GM23338 (cell line): Measurements from ENCODE around the gene KNTC1. TPM values are rescaled to one million over a fixed set of nuclear protein-coding genes. Genes with fewer than 3 reads are reported as not detected.

Experiments used
- ATAC-seq: fragments of 200-7000 bp; cut with Tn5 transposase; 3 replicates; pipeline ENCODE4 v1.9.1; 2020
- DNase-seq: peaks from one replicate; pipeline ENCODE4 v3.0.0-alpha.2; 2015; ENCODE audit warnings: low spot score
- H2AFZ ChIP-seq: fragments of 200-600 bp; sonication (generic); 2 replicates; pipeline ENCODE4 v1.8.0; 2016; ENCODE audit warnings: antibody characterized with exemption, mild to moderate bottlenecking, moderate library complexity
- H3F3A ChIP-seq: fragments of 200-600 bp; sonication (generic); replicated peaks from 2 replicates; pipeline ENCODE4 v1.8.0; 2017; ENCODE audit warnings: antibody characterized with exemption, mixed run types, low read depth
- H3K27ac ChIP-seq: fragments of 200-600 bp; sonication (generic); 2 replicates; pipeline ENCODE4 v1.6.1; 2016; ENCODE audit warnings: low read depth
- H3K27me3 ChIP-seq: fragments of 200-600 bp; sonication (generic); 2 replicates; pipeline ENCODE4 v1.8.0; 2016; ENCODE audit warnings: mild to moderate bottlenecking, mixed run types, moderate library complexity; ENCODE audit not compliant: insufficient read depth
- H3K36me3 ChIP-seq: fragments of 200-600 bp; sonication (generic); 2 replicates; pipeline ENCODE4 v1.8.0; 2016; ENCODE audit warnings: mild to moderate bottlenecking; ENCODE audit not compliant: insufficient read depth
- H3K4me1 ChIP-seq: fragments of 200-600 bp; sonication (generic); 2 replicates; pipeline ENCODE4 v1.8.0; 2016; ENCODE audit warnings: mild to moderate bottlenecking, moderate library complexity; ENCODE audit not compliant: insufficient read depth
- H3K4me2 ChIP-seq: fragments of 200-600 bp; sonication (generic); 2 replicates; pipeline ENCODE4 v1.7.1; 2017; ENCODE audit warnings: mixed run types
- H3K4me3 ChIP-seq: fragments of 200-600 bp; sonication (generic); 2 replicates; pipeline ENCODE4 v1.6.1; 2016; ENCODE audit warnings: mixed run types
- H3K79me2 ChIP-seq: fragments of 200-600 bp; sonication (generic); replicated peaks from 2 replicates; pipeline ENCODE4 v1.8.0; 2017; ENCODE audit warnings: mild to moderate bottlenecking; ENCODE audit not compliant: insufficient read depth
- H3K9me2 ChIP-seq: fragments of 200-600 bp; sonication (generic); 2 replicates; pipeline ENCODE4 v1.8.0; 2017; ENCODE audit not compliant: insufficient read depth
- H4K20me1 ChIP-seq: fragments of 200-600 bp; sonication (generic); replicated peaks from 2 replicates; pipeline ENCODE4 v1.8.0; 2017; ENCODE audit warnings: mild to moderate bottlenecking; ENCODE audit not compliant: insufficient read depth
- H3K27ac Mint-ChIP-seq: 2 replicates; pipeline ENCODE4 v1.8.0; 2020; ENCODE audit warnings: inconsistent platforms, mild to moderate bottlenecking, moderate library complexity, mixed read lengths
- H3K27me3 Mint-ChIP-seq: 3 replicates; pipeline ENCODE4 v1.8.0; 2022; ENCODE audit warnings: low read depth, mild to moderate bottlenecking, moderate library complexity, mixed read lengths, inconsistent platforms; ENCODE audit not compliant: insufficient read depth, poor library complexity
- H3K36me3 Mint-ChIP-seq: 3 replicates; pipeline ENCODE4 v1.8.0; 2021; ENCODE audit warnings: low read depth, mild to moderate bottlenecking, inconsistent platforms, moderate library complexity, mixed read lengths
- H3K4me1 Mint-ChIP-seq: 3 replicates; pipeline ENCODE4 v1.8.0; 2020; ENCODE audit warnings: mild to moderate bottlenecking, inconsistent platforms, mixed read lengths
- H3K4me3 Mint-ChIP-seq: 3 replicates; pipeline ENCODE4 v1.8.0; 2021; ENCODE audit warnings: moderate library complexity, mild to moderate bottlenecking, inconsistent platforms, mixed read lengths
- H3K9me3 Mint-ChIP-seq: 3 replicates; pipeline ENCODE4 v1.8.0; 2020; ENCODE audit warnings: moderate library complexity, mild to moderate bottlenecking, inconsistent platforms, mixed read lengths
- CREB1 ChIP-seq: fragments of 250-450 bp; sonication (Bioruptor Pico); IDR thresholded peaks from 2 replicates; pipeline ENCODE4 v1.5.0; 2020; ENCODE audit warnings: low read depth, mild to moderate bottlenecking, moderate library complexity
- EZH2 ChIP-seq: fragments of 200-600 bp; sonication (generic); IDR thresholded peaks from one replicate; pipeline ENCODE4 v1.8.0; 2017; ENCODE audit warnings: antibody characterized with exemption, mild to moderate bottlenecking, low read depth; ENCODE audit not compliant: unreplicated experiment
- EZH2phosphoT487 ChIP-seq: fragments of 200-600 bp; sonication (generic); IDR thresholded peaks from one replicate; pipeline ENCODE4 v1.8.1; 2018; ENCODE audit warnings: antibody characterized with exemption; ENCODE audit not compliant: unreplicated experiment
- JUNB ChIP-seq: IDR thresholded peaks from one replicate; pipeline ENCODE4 v1.6.1; 2016; ENCODE audit warnings: antibody characterized with exemption; ENCODE audit not compliant: unreplicated experiment
- NANOG ChIP-seq: IDR thresholded peaks from 2 replicates; pipeline ENCODE4 v1.6.1; 2016; ENCODE audit warnings: antibody characterized with exemption, borderline replicate concordance
- POLR2AphosphoS5 ChIP-seq: IDR thresholded peaks from 2 replicates; pipeline ENCODE4 v1.6.1; 2016; ENCODE audit warnings: antibody characterized with exemption, low read depth
- STAT1 ChIP-seq: IDR thresholded peaks from one replicate; pipeline ENCODE4 v1.6.1; 2016; ENCODE audit warnings: antibody characterized with exemption; ENCODE audit not compliant: unreplicated experiment
- ZNF114 ChIP-seq: fragments of 250-450 bp; sonication (Bioruptor Pico); IDR thresholded peaks from 2 replicates; pipeline ENCODE4 v1.5.0; 2020; ENCODE audit warnings: mild to moderate bottlenecking, moderate library complexity
- ZNF331 ChIP-seq: fragments of 250-450 bp; sonication (Bioruptor Pico); IDR thresholded peaks from 2 replicates; pipeline ENCODE4 v1.5.0; 2020; ENCODE audit warnings: low read depth, mild to moderate bottlenecking, moderate library complexity
- polyA plus RNA-seq: library from polyadenylated mRNA; unstranded; fragments of >200 nt; fragmentation: Nextera tagmentation; extraction: Ambion mirVana; gene quantifications from 2 replicates; pipeline ENCODE4 v1.2.1, GENCODE V29; 2016
- total RNA-seq: library from RNA; depleted of rRNA; stranded (reverse); fragments of >200 nt; shearing (Covaris generic); gene quantifications from 2 replicates; pipeline ENCODE4 v1.2.3, GENCODE V29; 2014
- TF ChIP-seq, protein P1 (sequence below), 2 experiments: fragments of 200-600 bp in 1 of 2; sonication (generic) in 1 of 2; conservative IDR thresholded peaks; 2 replicates each; pipeline versions ENCODE4 v1.5.1 to v1.6.1; 2016 to 2017; ENCODE audit warnings: antibody characterized with exemption in 2 of 2, low read depth in 2 of 2, mild to moderate bottlenecking in 2 of 2, moderate library complexity in 1 of 2
- TF ChIP-seq, protein P2 (sequence below): IDR thresholded peaks from 2 replicates; pipeline ENCODE4 v1.6.1; 2016; ENCODE audit warnings: antibody characterized with exemption
- TF ChIP-seq, protein P3 (sequence below): IDR thresholded peaks from one replicate; pipeline ENCODE4 v1.6.1; 2018; ENCODE audit warnings: antibody characterized with exemption; ENCODE audit not compliant: unreplicated experiment
- TF ChIP-seq, protein P4 (sequence below): fragments of 250-450 bp; sonication (Bioruptor Pico); IDR thresholded peaks from 2 replicates; pipeline ENCODE4 v1.5.0; 2020; ENCODE audit warnings: mild to moderate bottlenecking, moderate library complexity

The KNTC1 gene
- total and polyA plus RNA-seq, 2 experiments from 2014 or later, result 55.2 to 98.0 TPM

DNA sequence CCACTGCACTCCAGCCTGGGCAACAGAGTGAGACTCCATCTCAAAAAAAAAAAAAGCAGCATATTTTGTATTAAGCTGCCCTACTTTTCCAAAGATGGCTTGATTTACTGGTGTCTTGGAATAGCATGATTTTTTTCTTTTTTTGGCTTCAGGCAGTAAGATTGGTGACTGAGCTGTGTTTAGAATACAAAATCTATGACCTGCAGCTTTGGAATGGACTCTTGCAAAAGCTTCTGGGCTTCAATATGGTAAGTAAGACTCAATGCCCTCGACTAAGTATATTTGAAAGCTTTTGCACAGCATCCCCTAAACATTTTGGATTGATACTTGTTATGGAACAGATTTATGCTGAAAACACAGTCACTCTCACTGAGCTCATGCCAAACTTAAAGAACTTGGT is 87.8 kb downstream of the KNTC1 start:
- no peak overlapping the region for H3K27ac ChIP-seq
- H3K27me3 Mint-ChIP-seq, result no peaks in the 10 kb centered on the region
- no peak overlapping the region for H3K4me3 Mint-ChIP-seq
- ATAC-seq, result no peak
- no peaks in the 10 kb centered on the region for H3K4me1 ChIP-seq
- H4K20me1 ChIP-seq, result no peaks in the 10 kb centered on the region; the same call in 1 of the 2 replicates
- H3K36me3 Mint-ChIP-seq, result peaks cover 85% of the 10 kb centered on the region
- H3K9me3 Mint-ChIP-seq, result no peaks in the 10 kb centered on the region
- H3K9me2 ChIP-seq, result no peaks in the 10 kb centered on the region
- no peak overlapping the region for H2AFZ ChIP-seq
- H3F3A ChIP-seq, result no peaks in the 10 kb centered on the region
- no peak overlapping the region for H3K4me2 ChIP-seq
- H3K4me3 ChIP-seq, result no peak overlapping the region
- no peak for DNase-seq
- no peaks in the 10 kb centered on the region for H3K27me3 ChIP-seq
- H3K4me1 Mint-ChIP-seq, result no peaks in the 10 kb centered on the region
- H3K27ac Mint-ChIP-seq, result no peak overlapping the region
- TF ChIP-seq, protein P1, sequence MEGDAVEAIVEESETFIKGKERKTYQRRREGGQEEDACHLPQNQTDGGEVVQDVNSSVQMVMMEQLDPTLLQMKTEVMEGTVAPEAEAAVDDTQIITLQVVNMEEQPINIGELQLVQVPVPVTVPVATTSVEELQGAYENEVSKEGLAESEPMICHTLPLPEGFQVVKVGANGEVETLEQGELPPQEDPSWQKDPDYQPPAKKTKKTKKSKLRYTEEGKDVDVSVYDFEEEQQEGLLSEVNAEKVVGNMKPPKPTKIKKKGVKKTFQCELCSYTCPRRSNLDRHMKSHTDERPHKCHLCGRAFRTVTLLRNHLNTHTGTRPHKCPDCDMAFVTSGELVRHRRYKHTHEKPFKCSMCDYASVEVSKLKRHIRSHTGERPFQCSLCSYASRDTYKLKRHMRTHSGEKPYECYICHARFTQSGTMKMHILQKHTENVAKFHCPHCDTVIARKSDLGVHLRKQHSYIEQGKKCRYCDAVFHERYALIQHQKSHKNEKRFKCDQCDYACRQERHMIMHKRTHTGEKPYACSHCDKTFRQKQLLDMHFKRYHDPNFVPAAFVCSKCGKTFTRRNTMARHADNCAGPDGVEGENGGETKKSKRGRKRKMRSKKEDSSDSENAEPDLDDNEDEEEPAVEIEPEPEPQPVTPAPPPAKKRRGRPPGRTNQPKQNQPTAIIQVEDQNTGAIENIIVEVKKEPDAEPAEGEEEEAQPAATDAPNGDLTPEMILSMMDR (conservative IDR thresholded peaks at IDR 0.05; ENCODE audit: low read depth in 2 of 2), result no peak
- TF ChIP-seq ZNF331 (CRISPR knock-in tag), result no peak
- no peak for TF ChIP-seq CREB1 (CRISPR knock-in tag)
- TF ChIP-seq JUNB, result no peak
- TF ChIP-seq STAT1, result no peak
- TF ChIP-seq, protein P2, sequence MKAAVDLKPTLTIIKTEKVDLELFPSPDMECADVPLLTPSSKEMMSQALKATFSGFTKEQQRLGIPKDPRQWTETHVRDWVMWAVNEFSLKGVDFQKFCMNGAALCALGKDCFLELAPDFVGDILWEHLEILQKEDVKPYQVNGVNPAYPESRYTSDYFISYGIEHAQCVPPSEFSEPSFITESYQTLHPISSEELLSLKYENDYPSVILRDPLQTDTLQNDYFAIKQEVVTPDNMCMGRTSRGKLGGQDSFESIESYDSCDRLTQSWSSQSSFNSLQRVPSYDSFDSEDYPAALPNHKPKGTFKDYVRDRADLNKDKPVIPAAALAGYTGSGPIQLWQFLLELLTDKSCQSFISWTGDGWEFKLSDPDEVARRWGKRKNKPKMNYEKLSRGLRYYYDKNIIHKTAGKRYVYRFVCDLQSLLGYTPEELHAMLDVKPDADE, result no peak
- TF ChIP-seq ZNF114 (CRISPR knock-in tag), result no peak
- TF ChIP-seq EZH2, result no peak
- TF ChIP-seq NANOG, result no peak
- TF ChIP-seq POLR2AphosphoS5, result no peak
- no peak for TF ChIP-seq EZH2phosphoT487
- TF ChIP-seq, protein P3, sequence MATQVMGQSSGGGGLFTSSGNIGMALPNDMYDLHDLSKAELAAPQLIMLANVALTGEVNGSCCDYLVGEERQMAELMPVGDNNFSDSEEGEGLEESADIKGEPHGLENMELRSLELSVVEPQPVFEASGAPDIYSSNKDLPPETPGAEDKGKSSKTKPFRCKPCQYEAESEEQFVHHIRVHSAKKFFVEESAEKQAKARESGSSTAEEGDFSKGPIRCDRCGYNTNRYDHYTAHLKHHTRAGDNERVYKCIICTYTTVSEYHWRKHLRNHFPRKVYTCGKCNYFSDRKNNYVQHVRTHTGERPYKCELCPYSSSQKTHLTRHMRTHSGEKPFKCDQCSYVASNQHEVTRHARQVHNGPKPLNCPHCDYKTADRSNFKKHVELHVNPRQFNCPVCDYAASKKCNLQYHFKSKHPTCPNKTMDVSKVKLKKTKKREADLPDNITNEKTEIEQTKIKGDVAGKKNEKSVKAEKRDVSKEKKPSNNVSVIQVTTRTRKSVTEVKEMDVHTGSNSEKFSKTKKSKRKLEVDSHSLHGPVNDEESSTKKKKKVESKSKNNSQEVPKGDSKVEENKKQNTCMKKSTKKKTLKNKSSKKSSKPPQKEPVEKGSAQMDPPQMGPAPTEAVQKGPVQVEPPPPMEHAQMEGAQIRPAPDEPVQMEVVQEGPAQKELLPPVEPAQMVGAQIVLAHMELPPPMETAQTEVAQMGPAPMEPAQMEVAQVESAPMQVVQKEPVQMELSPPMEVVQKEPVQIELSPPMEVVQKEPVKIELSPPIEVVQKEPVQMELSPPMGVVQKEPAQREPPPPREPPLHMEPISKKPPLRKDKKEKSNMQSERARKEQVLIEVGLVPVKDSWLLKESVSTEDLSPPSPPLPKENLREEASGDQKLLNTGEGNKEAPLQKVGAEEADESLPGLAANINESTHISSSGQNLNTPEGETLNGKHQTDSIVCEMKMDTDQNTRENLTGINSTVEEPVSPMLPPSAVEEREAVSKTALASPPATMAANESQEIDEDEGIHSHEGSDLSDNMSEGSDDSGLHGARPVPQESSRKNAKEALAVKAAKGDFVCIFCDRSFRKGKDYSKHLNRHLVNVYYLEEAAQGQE, result no peak
- TF ChIP-seq, protein P4, sequence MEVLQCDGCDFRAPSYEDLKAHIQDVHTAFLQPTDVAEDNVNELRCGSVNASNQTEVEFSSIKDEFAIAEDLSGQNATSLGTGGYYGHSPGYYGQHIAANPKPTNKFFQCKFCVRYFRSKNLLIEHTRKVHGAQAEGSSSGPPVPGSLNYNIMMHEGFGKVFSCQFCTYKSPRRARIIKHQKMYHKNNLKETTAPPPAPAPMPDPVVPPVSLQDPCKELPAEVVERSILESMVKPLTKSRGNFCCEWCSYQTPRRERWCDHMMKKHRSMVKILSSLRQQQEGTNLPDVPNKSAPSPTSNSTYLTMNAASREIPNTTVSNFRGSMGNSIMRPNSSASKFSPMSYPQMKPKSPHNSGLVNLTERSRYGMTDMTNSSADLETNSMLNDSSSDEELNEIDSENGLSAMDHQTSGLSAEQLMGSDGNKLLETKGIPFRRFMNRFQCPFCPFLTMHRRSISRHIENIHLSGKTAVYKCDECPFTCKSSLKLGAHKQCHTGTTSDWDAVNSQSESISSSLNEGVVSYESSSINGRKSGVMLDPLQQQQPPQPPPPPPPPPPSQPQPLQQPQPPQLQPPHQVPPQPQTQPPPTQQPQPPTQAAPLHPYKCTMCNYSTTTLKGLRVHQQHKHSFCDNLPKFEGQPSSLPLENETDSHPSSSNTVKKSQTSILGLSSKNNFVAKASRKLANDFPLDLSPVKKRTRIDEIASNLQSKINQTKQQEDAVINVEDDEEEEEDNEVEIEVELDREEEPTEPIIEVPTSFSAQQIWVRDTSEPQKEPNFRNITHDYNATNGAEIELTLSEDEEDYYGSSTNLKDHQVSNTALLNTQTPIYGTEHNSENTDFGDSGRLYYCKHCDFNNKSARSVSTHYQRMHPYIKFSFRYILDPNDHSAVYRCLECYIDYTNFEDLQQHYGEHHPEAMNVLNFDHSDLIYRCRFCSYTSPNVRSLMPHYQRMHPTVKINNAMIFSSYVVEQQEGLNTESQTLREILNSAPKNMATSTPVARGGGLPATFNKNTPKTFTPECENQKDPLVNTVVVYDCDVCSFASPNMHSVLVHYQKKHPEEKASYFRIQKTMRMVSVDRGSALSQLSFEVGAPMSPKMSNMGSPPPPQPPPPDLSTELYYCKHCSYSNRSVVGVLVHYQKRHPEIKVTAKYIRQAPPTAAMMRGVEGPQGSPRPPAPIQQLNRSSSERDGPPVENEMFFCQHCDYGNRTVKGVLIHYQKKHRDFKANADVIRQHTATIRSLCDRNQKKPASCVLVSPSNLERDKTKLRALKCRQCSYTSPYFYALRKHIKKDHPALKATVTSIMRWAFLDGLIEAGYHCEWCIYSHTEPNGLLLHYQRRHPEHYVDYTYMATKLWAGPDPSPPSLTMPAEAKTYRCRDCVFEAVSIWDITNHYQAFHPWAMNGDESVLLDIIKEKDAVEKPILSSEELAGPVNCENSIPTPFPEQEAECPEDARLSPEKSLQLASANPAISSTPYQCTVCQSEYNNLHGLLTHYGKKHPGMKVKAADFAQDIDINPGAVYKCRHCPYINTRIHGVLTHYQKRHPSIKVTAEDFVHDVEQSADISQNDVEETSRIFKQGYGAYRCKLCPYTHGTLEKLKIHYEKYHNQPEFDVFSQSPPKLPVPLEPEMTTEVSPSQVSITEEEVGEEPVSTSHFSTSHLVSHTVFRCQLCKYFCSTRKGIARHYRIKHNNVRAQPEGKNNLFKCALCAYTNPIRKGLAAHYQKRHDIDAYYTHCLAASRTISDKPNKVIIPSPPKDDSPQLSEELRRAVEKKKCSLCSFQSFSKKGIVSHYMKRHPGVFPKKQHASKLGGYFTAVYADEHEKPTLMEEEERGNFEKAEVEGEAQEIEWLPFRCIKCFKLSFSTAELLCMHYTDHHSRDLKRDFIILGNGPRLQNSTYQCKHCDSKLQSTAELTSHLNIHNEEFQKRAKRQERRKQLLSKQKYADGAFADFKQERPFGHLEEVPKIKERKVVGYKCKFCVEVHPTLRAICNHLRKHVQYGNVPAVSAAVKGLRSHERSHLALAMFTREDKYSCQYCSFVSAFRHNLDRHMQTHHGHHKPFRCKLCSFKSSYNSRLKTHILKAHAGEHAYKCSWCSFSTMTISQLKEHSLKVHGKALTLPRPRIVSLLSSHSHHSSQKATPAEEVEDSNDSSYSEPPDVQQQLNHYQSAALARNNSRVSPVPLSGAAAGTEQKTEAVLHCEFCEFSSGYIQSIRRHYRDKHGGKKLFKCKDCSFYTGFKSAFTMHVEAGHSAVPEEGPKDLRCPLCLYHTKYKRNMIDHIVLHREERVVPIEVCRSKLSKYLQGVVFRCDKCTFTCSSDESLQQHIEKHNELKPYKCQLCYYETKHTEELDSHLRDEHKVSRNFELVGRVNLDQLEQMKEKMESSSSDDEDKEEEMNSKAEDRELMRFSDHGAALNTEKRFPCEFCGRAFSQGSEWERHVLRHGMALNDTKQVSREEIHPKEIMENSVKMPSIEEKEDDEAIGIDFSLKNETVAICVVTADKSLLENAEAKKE (CRISPR knock-in tag), result no peak
- no peaks in the 10 kb centered on the region for H3K79me2 ChIP-seq
- peaks cover 68% of the 10 kb centered on the region for H3K36me3 ChIP-seq
